Measurements from ENCODE around the gene SPINT2.

Gene SPINT2

DNA sequence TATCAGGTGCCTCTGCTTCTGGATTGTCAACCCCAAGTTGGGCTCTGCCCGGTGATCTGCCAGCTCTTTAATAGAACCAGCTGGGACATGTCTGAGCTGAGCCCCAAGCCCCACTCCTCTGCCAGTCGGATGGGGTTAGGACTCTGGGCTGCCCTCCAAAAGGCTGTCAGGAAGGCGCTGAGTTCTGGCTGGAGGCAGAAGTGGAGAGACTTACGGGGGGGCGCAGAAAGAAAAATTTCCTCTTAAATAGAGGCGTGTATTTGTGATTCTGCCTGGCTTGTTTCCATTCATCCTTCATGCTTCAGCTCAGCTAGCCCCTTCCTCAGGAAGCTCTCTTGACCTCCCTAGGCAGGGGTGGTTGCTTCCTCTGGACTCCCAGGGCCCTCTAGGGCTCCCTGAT is 54.3 kb downstream of the SPINT2 start:
- Histone ChIP-seq H3K9me3 (ENCODE audit: control insufficient read depth in 1 of 2, low read length in 2 of 2) (no peaks in the 10 kb centered on the region), H3K9ac (ENCODE audit: low read depth in 1 of 2, low read length in 2 of 2) (peak overlapping the region in 1 of 2 donors; percentile 2), H3K36me3 (ENCODE audit: control insufficient read depth in 1 of 2, insufficient read depth in 2 of 2, low read length in 2 of 2) (no peaks in the 10 kb centered on the region), H3K4me3 (ENCODE audit: low read depth in 1 of 2, low read length in 2 of 2) (peak overlapping the region in 1 of 2 donors; percentile 73), H3K4me1 (ENCODE audit: control insufficient read depth in 1 of 2, insufficient read depth in 2 of 2, low read length in 2 of 2) (peaks cover 12 to 26% of the 10 kb centered on the region in 2 donors), H3K27ac (ENCODE audit: low read depth, low read length) (peak overlapping the region; percentile 2), H3K27me3 (ENCODE audit: control insufficient read depth in 1 of 2, insufficient read depth in 2 of 2, low read length in 2 of 2) (no peaks in the 10 kb centered on the region)

DNA sequence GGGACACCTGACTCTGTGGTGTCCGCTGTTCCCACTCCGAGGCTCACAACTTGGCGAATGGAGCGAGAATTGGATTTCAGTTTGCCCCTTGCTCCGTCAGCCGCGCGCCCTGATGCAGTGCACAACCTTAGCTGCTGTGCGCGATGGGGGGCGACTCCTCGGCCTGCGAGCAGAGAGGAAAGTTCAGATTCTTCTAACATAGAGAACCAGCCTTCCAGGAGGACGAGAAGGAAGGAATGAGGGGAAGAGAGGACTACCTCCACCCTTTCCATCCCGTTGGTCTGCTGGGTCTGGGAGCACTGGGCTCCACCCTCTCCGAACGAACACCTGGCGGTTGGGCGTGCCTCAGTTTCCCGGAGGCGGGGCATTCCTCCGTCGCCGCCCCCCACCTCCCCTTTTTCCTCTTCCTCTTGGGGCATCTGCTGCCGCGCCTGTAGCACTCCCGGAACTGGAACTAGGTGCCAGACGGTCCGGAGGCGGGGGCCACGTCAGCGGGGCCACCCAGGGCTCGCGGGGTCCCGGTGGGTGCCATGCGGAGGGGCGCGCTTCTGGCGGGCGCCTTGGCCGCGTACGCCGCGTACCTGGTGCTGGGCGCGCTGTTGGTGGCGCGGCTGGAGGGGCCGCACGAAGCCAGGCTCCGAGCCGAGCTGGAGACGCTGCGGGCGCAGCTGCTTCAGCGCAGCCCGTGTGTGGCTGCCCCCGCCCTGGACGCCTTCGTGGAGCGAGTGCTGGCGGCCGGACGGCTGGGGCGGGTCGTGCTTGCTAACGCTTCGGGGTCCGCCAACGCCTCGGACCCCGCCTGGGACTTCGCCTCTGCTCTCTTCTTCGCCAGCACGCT is 55.3 kb downstream of the SPINT2 start, which contains the start of gene KCNK6:
TSS of gene KCNK6 (plus strand) at position 425 of the 838 bp plus-strand sequence. CDS start at position 531, 106 bp downstream.
- peak within 1 kb of the TSS; percentile 76 to 86 for H3K9ac ChIP-seq (ENCODE audit: low read depth in 1 of 2, low read length in 2 of 2)
- H3K9me3 ChIP-seq (ENCODE audit: control insufficient read depth in 1 of 2, low read length in 2 of 2), result no peaks in the 10 kb centered on the region
- H3K27me3 ChIP-seq (ENCODE audit: control insufficient read depth in 1 of 2, insufficient read depth in 2 of 2, low read length in 2 of 2), result no peaks in the 10 kb centered on the region
- H3K4me1 ChIP-seq (ENCODE audit: control insufficient read depth in 1 of 2, insufficient read depth in 2 of 2, low read length in 2 of 2), result peaks cover 12 to 26% of the 10 kb centered on the region in 2 donors
- peak within 1 kb of the TSS; percentile 73 to 85 for H3K4me3 ChIP-seq (ENCODE audit: low read depth in 1 of 2, low read length in 2 of 2)
- no peaks in the 10 kb centered on the region for H3K36me3 ChIP-seq (ENCODE audit: control insufficient read depth in 1 of 2, insufficient read depth in 2 of 2, low read length in 2 of 2)
- peak within 1 kb of the TSS; percentile 58 for H3K27ac ChIP-seq (ENCODE audit: low read depth, low read length)

DNA sequence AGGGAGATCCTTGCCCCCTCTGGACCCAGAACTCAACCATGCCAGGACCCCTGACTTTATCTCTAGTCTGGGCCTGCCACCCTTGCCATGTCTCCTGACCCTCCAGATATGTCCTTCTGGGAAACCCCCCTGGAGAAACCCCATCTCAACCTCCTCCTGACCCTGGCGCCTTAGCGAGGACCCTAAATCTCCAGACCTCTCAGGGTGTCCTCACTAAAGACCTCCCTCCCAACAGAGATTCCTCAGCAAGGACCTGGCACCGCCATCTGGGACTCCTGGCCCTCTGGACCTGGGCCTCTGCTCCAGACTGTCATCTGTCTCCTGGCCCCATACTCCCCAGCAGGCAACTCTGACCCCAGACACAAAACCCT is 56.6 kb downstream of the SPINT2 start:
- Histone ChIP-seq H3K36me3 (ENCODE audit: control insufficient read depth in 1 of 2, insufficient read depth in 2 of 2, low read length in 2 of 2) (peaks cover under 1 to 2% of the 10 kb centered on the region in 2 donors), H3K4me1 (ENCODE audit: control insufficient read depth in 1 of 2, insufficient read depth in 2 of 2, low read length in 2 of 2) (peaks cover 9 to 22% of the 10 kb centered on the region in 2 donors), H3K4me3 (ENCODE audit: low read depth in 1 of 2, low read length in 2 of 2) (peak overlapping the region; percentile 19 to 73), H3K9ac (ENCODE audit: low read depth in 1 of 2, low read length in 2 of 2) (peak overlapping the region in 1 of 2 donors; percentile 17), H3K27ac (ENCODE audit: low read depth, low read length) (no peak overlapping the region), H3K27me3 (ENCODE audit: control insufficient read depth in 1 of 2, insufficient read depth in 2 of 2, low read length in 2 of 2) (no peaks in the 10 kb centered on the region), H3K9me3 (ENCODE audit: control insufficient read depth in 1 of 2, low read length in 2 of 2) (no peaks in the 10 kb centered on the region)

DNA sequence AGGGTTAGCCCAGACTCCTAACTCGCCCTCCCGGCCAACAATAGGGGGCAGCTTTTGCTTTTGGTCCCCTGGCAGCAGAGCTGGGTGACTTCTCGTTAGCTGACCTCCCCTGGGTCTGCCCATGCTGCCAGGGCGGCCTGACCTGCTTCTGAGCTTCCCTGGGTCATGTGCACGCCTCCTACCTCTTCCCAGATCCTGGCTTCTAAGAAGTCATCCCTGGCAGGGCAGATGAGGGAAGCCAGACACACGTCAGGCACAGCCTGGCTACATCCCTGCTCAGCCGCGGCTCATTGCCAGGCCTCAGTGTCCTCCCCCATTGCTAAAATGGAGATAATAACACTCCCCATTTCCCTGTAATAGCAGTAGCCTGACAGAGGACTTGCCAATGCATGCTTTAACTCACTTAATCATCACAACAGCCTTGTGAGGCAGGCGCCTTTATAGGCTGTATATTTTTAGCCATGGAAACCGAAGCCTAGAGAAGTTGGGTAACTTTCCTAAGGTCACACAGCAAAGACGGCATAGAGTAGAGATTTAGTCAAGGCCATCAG is 57.3 kb downstream of the SPINT2 start:
- Histone ChIP-seq H3K9me3 (ENCODE audit: control insufficient read depth in 1 of 2, low read length in 2 of 2) (no peaks in the 10 kb centered on the region), H3K27ac (ENCODE audit: low read depth, low read length) (no peak overlapping the region), H3K4me3 (ENCODE audit: low read depth in 1 of 2, low read length in 2 of 2) (peak overlapping the region; percentile 9 to 73), H3K36me3 (ENCODE audit: control insufficient read depth in 1 of 2, insufficient read depth in 2 of 2, low read length in 2 of 2) (peaks cover 2 to 8% of the 10 kb centered on the region in 2 donors), H3K4me1 (ENCODE audit: control insufficient read depth in 1 of 2, insufficient read depth in 2 of 2, low read length in 2 of 2) (peaks cover 9 to 22% of the 10 kb centered on the region in 2 donors), H3K9ac (ENCODE audit: low read depth in 1 of 2, low read length in 2 of 2) (peak overlapping the region in 1 of 2 donors; percentile 17), H3K27me3 (ENCODE audit: control insufficient read depth in 1 of 2, insufficient read depth in 2 of 2, low read length in 2 of 2) (no peaks in the 10 kb centered on the region)

DNA sequence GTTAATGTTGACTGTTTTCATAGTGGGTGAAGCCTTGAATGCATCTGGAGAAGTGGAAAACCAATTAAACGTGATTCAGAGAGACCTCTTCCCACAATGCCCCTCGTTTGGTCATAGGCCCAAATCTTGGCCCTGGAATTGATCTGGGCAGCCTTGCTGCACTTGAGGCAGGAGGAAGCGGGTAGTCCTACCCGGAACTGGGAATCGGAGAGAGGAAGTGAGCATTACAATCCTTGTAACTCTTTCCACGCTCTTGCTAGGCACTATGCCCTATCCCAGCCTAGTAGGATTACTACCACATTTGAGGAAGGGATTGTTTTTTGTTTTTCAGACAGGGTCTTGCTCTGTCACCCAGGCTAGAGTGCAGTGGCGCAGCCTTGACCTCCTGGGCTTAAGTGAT is 58.9 kb downstream of the SPINT2 start:
- Histone ChIP-seq H3K27me3 (ENCODE audit: control insufficient read depth in 1 of 2, insufficient read depth in 2 of 2, low read length in 2 of 2) (no peaks in the 10 kb centered on the region), H3K27ac (ENCODE audit: low read depth, low read length) (no peak overlapping the region), H3K9ac (ENCODE audit: low read depth in 1 of 2, low read length in 2 of 2) (no peak overlapping the region), H3K4me3 (ENCODE audit: low read depth in 1 of 2, low read length in 2 of 2) (no peak overlapping the region), H3K4me1 (ENCODE audit: control insufficient read depth in 1 of 2, insufficient read depth in 2 of 2, low read length in 2 of 2) (peaks cover 9 to 22% of the 10 kb centered on the region in 2 donors), H3K9me3 (ENCODE audit: control insufficient read depth in 1 of 2, low read length in 2 of 2) (no peaks in the 10 kb centered on the region), H3K36me3 (ENCODE audit: control insufficient read depth in 1 of 2, insufficient read depth in 2 of 2, low read length in 2 of 2) (peaks cover 2 to 24% of the 10 kb centered on the region in 2 donors)

DNA sequence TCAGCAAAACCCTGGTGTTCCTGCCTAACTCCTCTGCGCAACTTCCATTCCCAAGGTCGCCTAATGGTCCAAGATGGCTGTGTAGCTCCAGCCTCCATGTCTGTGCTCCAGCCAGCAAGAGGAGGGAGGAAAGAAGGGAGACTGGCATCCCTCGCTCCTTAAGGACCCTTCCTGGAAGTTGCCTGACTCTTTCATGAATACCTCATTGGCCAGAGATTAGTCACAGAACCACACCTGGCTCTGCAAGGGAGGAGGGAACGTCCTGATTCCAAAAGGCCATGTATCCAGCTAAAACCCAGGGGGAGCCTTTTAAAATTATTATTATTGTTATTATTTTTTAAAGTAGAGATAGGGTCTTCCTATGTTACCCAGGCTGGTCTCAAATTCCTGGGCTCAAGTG is 60.1 kb downstream of the SPINT2 start:
- Histone ChIP-seq H3K9me3 (ENCODE audit: control insufficient read depth in 1 of 2, low read length in 2 of 2) (no peaks in the 10 kb centered on the region), H3K4me1 (ENCODE audit: control insufficient read depth in 1 of 2, insufficient read depth in 2 of 2, low read length in 2 of 2) (peaks cover under 1 to 17% of the 10 kb centered on the region in 2 donors), H3K36me3 (ENCODE audit: control insufficient read depth in 1 of 2, insufficient read depth in 2 of 2, low read length in 2 of 2) (peaks cover 2 to 25% of the 10 kb centered on the region in 2 donors), H3K4me3 (ENCODE audit: low read depth in 1 of 2, low read length in 2 of 2) (no peak overlapping the region), H3K9ac (ENCODE audit: low read depth in 1 of 2, low read length in 2 of 2) (no peak overlapping the region), H3K27me3 (ENCODE audit: control insufficient read depth in 1 of 2, insufficient read depth in 2 of 2, low read length in 2 of 2) (no peaks in the 10 kb centered on the region), H3K27ac (ENCODE audit: low read depth, low read length) (no peak overlapping the region)

DNA sequence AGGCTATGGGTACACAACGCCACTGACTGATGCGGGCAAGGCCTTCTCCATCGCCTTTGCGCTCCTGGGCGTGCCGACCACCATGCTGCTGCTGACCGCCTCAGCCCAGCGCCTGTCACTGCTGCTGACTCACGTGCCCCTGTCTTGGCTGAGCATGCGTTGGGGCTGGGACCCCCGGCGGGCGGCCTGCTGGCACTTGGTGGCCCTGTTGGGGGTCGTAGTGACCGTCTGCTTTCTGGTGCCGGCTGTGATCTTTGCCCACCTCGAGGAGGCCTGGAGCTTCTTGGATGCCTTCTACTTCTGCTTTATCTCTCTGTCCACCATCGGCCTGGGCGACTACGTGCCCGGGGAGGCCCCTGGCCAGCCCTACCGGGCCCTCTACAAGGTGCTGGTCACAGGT is 62.2 kb downstream of the SPINT2 start:
- H3K4me1 ChIP-seq (ENCODE audit: control insufficient read depth in 1 of 2, insufficient read depth in 2 of 2, low read length in 2 of 2), result peaks cover 0 to 4% of the 10 kb centered on the region in 2 donors
- no peaks in the 10 kb centered on the region for H3K27me3 ChIP-seq (ENCODE audit: control insufficient read depth in 1 of 2, insufficient read depth in 2 of 2, low read length in 2 of 2)
- no peaks in the 10 kb centered on the region for H3K9me3 ChIP-seq (ENCODE audit: control insufficient read depth in 1 of 2, low read length in 2 of 2)
- no peak overlapping the region for H3K27ac ChIP-seq (ENCODE audit: low read depth, low read length)
- H3K4me3 ChIP-seq (ENCODE audit: low read depth in 1 of 2, low read length in 2 of 2), result no peak overlapping the region
- H3K36me3 ChIP-seq (ENCODE audit: control insufficient read depth in 1 of 2, insufficient read depth in 2 of 2, low read length in 2 of 2), result peaks cover 2 to 25% of the 10 kb centered on the region in 2 donors
- no peak overlapping the region for H3K9ac ChIP-seq (ENCODE audit: low read depth in 1 of 2, low read length in 2 of 2)

DNA sequence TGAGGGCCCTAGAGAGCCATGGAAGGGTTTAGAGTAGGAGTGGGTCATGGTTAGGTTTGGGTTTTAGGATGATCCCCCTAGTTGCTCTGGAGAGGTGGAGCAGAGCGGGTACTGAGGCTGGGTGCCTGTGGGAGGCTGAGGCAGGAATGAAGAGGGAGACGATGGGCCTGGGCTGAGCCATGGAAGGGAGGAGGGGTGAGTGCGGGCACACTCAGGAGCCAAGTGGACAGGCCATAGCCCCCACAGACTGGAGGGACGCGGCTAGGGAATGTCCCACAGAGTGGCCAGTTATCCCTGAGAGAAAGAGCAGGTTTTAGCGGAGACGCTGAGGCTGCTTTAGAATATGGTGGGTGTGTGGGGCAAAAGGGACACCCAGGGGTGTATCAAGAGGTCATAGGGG is 65.3 kb downstream of the SPINT2 start:
- Histone ChIP-seq H3K9me3 (ENCODE audit: control insufficient read depth in 1 of 2, low read length in 2 of 2) (no peaks in the 10 kb centered on the region), H3K27me3 (ENCODE audit: control insufficient read depth in 1 of 2, insufficient read depth in 2 of 2, low read length in 2 of 2) (no peaks in the 10 kb centered on the region), H3K4me1 (ENCODE audit: control insufficient read depth in 1 of 2, insufficient read depth in 2 of 2, low read length in 2 of 2) (no peaks in the 10 kb centered on the region), H3K27ac (ENCODE audit: low read depth, low read length) (no peak overlapping the region), H3K9ac (ENCODE audit: low read depth in 1 of 2, low read length in 2 of 2) (no peak overlapping the region), H3K4me3 (ENCODE audit: low read depth in 1 of 2, low read length in 2 of 2) (no peak overlapping the region), H3K36me3 (ENCODE audit: control insufficient read depth in 1 of 2, insufficient read depth in 2 of 2, low read length in 2 of 2) (peaks cover 2 to 25% of the 10 kb centered on the region in 2 donors)

DNA sequence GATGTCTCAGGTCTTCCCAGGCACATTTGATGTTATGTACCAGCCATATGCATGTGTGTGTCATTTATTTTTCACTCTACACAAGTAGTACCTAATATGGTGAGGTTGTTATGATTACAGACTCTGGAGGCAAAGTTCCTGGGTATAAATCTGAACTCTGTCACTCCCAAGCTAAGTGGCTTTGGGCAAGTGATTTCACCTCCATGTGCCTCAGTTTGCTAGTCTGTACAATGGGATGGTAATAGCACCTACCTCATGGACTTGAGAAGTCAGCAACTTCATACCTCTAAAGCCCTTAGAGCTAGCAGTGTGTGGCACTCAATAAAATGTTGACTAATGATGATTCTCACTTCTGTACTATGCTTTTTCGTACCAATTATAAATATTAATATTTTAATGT is 67.4 kb downstream of the SPINT2 start:
- Histone ChIP-seq H3K9me3 (ENCODE audit: control insufficient read depth in 1 of 2, low read length in 2 of 2) (no peaks in the 10 kb centered on the region), H3K9ac (ENCODE audit: low read depth in 1 of 2, low read length in 2 of 2) (no peak overlapping the region), H3K27me3 (ENCODE audit: control insufficient read depth in 1 of 2, insufficient read depth in 2 of 2, low read length in 2 of 2) (no peaks in the 10 kb centered on the region), H3K36me3 (ENCODE audit: control insufficient read depth in 1 of 2, insufficient read depth in 2 of 2, low read length in 2 of 2) (peaks cover 0 to 17% of the 10 kb centered on the region in 2 donors), H3K4me1 (ENCODE audit: control insufficient read depth in 1 of 2, insufficient read depth in 2 of 2, low read length in 2 of 2) (no peaks in the 10 kb centered on the region), H3K27ac (ENCODE audit: low read depth, low read length) (no peak overlapping the region), H3K4me3 (ENCODE audit: low read depth in 1 of 2, low read length in 2 of 2) (no peak overlapping the region)

DNA sequence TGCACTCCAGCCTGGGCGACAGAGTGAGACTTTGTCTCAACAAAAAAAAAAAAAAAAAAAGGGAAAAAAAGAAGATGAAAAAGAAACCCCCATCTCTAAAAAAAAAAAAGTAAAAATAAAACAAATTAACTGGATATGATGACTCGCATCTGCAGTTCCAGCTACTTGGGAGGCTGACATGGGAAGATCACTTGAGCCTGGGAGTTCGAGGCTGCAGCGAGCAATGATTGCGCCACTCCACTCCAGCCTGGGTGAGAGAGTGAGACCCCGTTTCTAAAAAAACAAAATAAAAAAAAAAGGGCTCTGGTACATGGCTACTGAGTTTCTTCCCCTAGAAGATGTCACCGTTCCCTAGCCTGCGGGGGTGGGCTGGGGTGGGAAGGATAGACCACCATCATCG is 68.9 kb downstream of the SPINT2 start:
- H3K27me3 ChIP-seq (ENCODE audit: control insufficient read depth in 1 of 2, insufficient read depth in 2 of 2, low read length in 2 of 2), result no peaks in the 10 kb centered on the region
- H3K27ac ChIP-seq (ENCODE audit: low read depth, low read length), result no peak overlapping the region

More for the DNA sequence above, 68.9 kb downstream of the SPINT2 start:
- H3K9ac ChIP-seq (ENCODE audit: low read depth in 1 of 2, low read length in 2 of 2), result no peak overlapping the region
- no peak overlapping the region for H3K4me3 ChIP-seq (ENCODE audit: low read depth in 1 of 2, low read length in 2 of 2)
- peaks cover 4 to 7% of the 10 kb centered on the region in 2 donors for H3K4me1 ChIP-seq (ENCODE audit: control insufficient read depth in 1 of 2, insufficient read depth in 2 of 2, low read length in 2 of 2)
- peaks cover 0 to 2% of the 10 kb centered on the region in 2 donors for H3K36me3 ChIP-seq (ENCODE audit: control insufficient read depth in 1 of 2, insufficient read depth in 2 of 2, low read length in 2 of 2)
- no peaks in the 10 kb centered on the region for H3K9me3 ChIP-seq (ENCODE audit: control insufficient read depth in 1 of 2, low read length in 2 of 2)

Data from duodenal mucosa (tissue), 2 donors.